ENCODE results near the gene PDXDC1.

GRCh38 chr16:14963281-14964173 is 11.3 kb upstream of the PDXDC1 start:
- no peak for TF ChIP-seq CTCF (IDR thresholded peaks at IDR 0.05)
- TF ChIP-seq POLR2A (IDR thresholded peaks at IDR 0.05), result no peak
